GM13976 (cell line): ENCODE results near the gene PORCN.
A peak's percentile ranks its signal among the peaks of the same experiment; 100 is the strongest.

Source experiments
- DNase-seq: peaks from one replicate; pipeline ENCODE4 v3.0.0; 2012; ENCODE audit warnings: low spot score
- CTCF ChIP-seq: IDR thresholded peaks from 2 replicates; pipeline ENCODE4 v1.5.1; 2012; ENCODE audit warnings: borderline replicate concordance, mild to moderate bottlenecking; ENCODE audit not compliant: insufficient read depth; ENCODE audit errors: extremely low read depth, missing control alignments, control extremely low read depth
- in situ Hi-C: fragments of 300-500 bp; cut with MboI; formaldehyde crosslinking; loops from one replicate; pipeline ENCODE4 v1.12.0; 2022; ENCODE audit warnings: low sequenced_read_pairs, mixed read lengths, inconsistent platforms; ENCODE audit not compliant: unreplicated experiment

Gene PORCN

DNA sequence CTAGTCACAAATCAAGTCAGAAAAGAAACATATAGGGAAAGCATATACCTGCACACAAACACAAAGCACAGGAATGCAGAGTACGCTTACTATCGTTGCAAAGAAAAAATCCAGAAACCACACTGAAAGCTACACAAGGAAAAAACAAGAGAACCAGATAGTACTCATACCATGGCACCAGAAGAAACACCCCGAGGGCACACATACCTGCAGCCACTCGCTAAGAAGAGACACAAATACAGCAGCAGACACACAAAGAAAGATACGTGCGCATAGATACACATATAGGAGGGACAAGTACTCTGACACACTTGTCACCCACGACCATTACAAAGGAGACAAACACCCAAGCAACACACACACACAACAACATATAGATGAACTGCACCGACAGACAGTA lies 37.3 kb upstream of the PORCN start:
- no peak for TF ChIP-seq CTCF
- in situ Hi-C loops = loop anchor here (25.0 kb wide), 1 partner anchor 384 kb away; no protein-coding TSS in a partner anchor
- DNase-seq = no peak

- no peak for TF ChIP-seq CTCF
- DNase-seq = no peak
- in situ Hi-C loops = loop anchor here (25.0 kb wide), 1 partner anchor 385 kb away; no protein-coding TSS in a partner anchor
Observed at GRCh38 chrX:48472225-48472624, 36.6 kb upstream of the PORCN start.

- DNase-seq = no peak
- in situ Hi-C loops = loop anchor here (25.0 kb wide), 1 partner anchor 386 kb away; no protein-coding TSS in a partner anchor
- no peak for TF ChIP-seq CTCF
Observed at GRCh38 chrX:48472851-48473703, 35.7 kb upstream of the PORCN start.

DNA sequence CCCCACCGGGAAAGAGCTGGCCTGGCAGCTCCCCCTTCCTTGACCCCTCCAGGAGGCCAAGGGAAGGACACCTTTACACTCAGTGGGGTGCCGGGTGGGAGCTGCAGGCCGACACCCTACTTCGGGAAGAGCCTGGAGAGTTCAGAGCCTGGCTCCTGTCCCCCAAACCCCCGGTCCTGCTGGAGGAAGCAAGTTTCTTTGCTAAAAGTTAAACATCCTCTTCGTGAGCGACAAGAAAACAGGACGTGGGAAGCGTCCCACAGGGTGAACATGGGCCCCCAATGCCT lies 35.1 kb upstream of the PORCN start:
- DNase-seq = no peak
- no peak for TF ChIP-seq CTCF
- in situ Hi-C loops = loop anchor here (25.0 kb wide), 1 partner anchor 386 kb away; no protein-coding TSS in a partner anchor

DNA sequence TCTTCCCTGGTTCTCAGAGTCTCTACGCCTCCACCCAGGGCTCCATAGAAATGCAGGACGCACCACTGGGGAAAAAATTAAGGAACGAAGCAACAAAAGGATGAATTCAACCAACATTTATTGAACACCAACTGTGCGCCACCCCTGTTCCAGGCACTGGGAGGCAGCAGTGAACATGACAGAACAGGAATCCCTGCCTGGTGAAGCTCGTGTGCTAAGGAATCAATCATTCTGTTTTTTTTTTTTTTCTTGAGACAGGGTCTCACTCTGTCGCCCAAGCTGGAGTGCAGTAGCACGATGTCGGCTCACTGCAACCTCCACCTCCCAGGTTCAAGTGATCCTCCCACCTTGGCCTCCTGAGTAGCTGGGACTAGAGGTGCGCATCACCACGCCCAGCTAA lies 34.7 kb upstream of the PORCN start:
- no peak for DNase-seq
- TF ChIP-seq CTCF = peak; percentile 31
- in situ Hi-C loops = loop anchor here (25.0 kb wide), 1 partner anchor 387 kb away; no protein-coding TSS in a partner anchor

DNA sequence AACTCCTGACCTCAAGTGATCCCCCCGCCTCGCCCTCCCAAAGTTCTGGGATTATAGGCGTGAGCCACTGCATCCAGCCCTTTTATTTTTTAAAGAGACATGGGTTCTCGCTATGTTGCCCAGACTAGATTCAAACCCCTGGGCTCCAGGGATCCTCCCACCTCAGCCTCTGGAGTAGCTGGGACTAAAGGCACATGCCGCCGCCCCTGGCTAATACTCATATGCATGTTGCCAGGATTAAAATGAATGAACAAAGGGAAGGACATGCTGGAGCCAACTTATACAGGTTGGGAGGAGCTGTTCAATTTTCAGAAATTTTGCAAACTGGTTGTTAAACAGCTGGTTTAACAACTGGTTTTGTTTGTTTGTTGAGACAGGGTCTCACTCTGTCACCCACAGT lies 34.2 kb upstream of the PORCN start:
- in situ Hi-C loops = loop anchor here (25.0 kb wide), 1 partner anchor 387 kb away; no protein-coding TSS in a partner anchor
- TF ChIP-seq CTCF = no peak
- no peak for DNase-seq
